Measurements from ENCODE around the gene TMEM169. TPM values are rescaled to one million over a fixed set of nuclear protein-coding genes. Genes with fewer than 3 reads are reported as not detected.

The TMEM169 gene
- polyA plus RNA-seq, 1 experiment: 0.16 TPM

DNA sequence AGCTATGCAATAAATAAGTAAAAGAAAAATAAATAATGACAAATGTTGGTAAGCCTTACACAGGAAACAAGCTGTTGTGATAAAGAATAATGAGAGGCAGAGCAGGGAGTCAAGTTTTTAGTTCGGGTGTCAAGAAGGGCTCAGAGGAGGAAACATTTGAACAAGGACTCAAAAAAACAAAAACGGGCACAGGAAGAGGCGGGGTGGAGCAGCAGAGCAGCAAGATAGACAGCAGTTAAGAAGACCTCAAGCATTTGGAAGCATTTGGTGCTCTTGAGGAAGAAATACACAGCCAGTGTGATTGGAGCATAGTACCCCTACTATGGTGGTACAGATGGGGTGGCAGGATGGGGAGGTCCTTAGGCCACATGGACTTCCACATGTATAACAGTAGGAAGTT, 2.8 kb downstream of the TMEM169 start:
- Histone ChIP-seq H3K27me3 (ENCODE audit: control insufficient read depth, insufficient read depth, low read length) (no peaks in the 10 kb centered on the region), H3K27ac (ENCODE audit: low read depth, low read length) (no peak overlapping the region), H3K4me3 (ENCODE audit: low read depth, low read length) (no peak overlapping the region), H3K9me3 (ENCODE audit: control insufficient read depth, insufficient read depth, low read length) (no peaks in the 10 kb centered on the region; the same call in 1 of the 2 replicates)
- ChIA-PET CTCF (interaction anchor here (1.2 kb wide), 1 partner anchor 62 kb away, joined by 3 read pairs; no protein-coding TSS in a partner anchor), POLR2A (no interaction called here)
- no peak for DNase-seq (ENCODE audit: low read depth, low spot score)
- TF ChIP-seq, protein P1, sequence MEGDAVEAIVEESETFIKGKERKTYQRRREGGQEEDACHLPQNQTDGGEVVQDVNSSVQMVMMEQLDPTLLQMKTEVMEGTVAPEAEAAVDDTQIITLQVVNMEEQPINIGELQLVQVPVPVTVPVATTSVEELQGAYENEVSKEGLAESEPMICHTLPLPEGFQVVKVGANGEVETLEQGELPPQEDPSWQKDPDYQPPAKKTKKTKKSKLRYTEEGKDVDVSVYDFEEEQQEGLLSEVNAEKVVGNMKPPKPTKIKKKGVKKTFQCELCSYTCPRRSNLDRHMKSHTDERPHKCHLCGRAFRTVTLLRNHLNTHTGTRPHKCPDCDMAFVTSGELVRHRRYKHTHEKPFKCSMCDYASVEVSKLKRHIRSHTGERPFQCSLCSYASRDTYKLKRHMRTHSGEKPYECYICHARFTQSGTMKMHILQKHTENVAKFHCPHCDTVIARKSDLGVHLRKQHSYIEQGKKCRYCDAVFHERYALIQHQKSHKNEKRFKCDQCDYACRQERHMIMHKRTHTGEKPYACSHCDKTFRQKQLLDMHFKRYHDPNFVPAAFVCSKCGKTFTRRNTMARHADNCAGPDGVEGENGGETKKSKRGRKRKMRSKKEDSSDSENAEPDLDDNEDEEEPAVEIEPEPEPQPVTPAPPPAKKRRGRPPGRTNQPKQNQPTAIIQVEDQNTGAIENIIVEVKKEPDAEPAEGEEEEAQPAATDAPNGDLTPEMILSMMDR (IDR thresholded peaks at IDR 0.05; ENCODE audit: low read depth, low read length): no peak

DNA sequence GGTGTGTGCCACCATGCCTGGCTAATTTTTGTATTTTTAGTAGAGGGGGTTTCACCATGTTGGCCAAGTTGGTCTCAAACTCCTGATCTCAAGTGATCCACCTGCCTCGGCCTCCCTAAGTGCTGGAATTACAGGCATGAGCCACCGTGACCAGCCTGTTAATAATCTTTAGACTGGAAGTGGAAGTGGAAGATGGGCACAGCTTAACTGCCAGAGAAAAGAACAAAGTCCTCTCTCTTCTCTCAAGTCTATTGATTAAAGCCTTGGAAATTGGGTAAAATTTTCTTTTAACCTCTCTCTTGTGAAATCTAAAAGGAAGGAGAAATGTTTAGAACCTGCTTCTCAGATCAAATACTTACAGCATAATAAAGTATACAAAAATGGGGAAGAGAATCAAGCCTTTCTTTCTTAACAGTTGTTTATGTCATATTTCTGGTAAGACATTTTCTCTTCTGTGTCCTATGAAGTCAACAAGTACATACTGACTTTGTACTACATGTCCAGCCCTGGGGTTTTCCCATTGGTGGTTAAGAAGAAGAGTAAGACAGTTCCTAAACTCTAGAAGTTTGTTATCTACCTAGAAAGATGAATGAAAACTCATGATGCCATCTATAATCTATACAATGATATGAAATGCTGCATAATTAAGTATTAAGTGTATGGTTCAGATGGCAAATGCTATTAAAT, 4.6 kb downstream of the TMEM169 start:
- TF ChIP-seq, protein P1 (IDR thresholded peaks at IDR 0.05; ENCODE audit: low read depth, low read length): no peak
- CTCF ChIA-PET: no interaction called here
- Histone ChIP-seq H3K4me3 (ENCODE audit: low read depth, low read length) (no peak overlapping the region), H3K27me3 (ENCODE audit: control insufficient read depth, insufficient read depth, low read length) (no peaks in the 10 kb centered on the region), H3K9me3 (ENCODE audit: control insufficient read depth, insufficient read depth, low read length) (no peaks in the 10 kb centered on the region; the same call in 1 of the 2 replicates), H3K27ac (ENCODE audit: low read depth, low read length) (no peak overlapping the region)
- no peak for DNase-seq (ENCODE audit: low read depth, low spot score)
- POLR2A ChIA-PET: no interaction called here

DNA sequence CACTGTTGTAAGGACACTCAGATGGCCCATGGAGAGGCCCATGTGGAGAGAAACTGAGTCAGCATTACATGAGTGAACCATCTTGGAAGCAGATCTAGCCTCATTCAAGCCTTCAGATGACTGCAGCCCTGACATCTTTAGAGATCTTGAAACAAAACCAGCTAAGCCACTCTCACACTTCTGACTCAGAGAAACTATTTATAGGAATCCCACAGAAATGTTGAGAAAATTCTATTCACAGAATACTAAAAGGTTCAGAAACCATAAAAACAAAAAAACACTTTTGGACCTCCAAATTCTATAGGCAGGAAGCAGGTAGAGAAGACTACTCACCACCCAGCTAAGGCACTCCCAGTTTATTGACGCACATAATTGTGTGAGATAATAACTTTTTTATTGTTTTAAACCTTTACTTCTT, 8.7 kb downstream of the TMEM169 start:
- TF ChIP-seq, protein P1 (IDR thresholded peaks at IDR 0.05; ENCODE audit: low read depth, low read length): no peak
- Histone ChIP-seq H3K4me3 (ENCODE audit: low read depth, low read length) (no peak overlapping the region), H3K9me3 (ENCODE audit: control insufficient read depth, insufficient read depth, low read length) (no peaks in the 10 kb centered on the region), H3K27me3 (ENCODE audit: control insufficient read depth, insufficient read depth, low read length) (peaks cover 3% of the 10 kb centered on the region), H3K27ac (ENCODE audit: low read depth, low read length) (no peak overlapping the region)
- ChIA-PET POLR2A (no interaction called here), CTCF (no interaction called here)
- no peak for DNase-seq (ENCODE audit: low read depth, low spot score)

DNA sequence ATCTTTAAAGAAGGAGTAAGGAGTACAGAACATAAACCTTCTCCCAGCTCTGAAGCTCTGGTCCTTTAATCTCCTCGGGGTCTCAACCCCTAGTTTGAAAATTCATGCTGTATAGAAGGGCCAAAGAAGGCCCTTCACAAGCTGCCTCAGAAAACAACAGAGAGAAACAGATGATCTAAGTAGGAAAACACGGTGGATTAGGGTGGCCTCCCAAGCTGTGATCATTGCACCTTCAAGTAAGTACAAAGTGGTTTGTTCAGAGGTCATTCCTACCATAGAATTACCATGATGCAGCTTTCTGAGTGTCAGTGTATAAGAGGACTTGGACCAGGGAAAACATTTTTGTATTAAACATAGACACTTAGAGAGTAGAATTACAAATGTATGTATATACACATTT, 10.9 kb downstream of the TMEM169 start:
- no peak overlapping the region for H3K27ac ChIP-seq (ENCODE audit: low read depth, low read length)
- peaks cover 5% of the 10 kb centered on the region for H3K27me3 ChIP-seq (ENCODE audit: control insufficient read depth, insufficient read depth, low read length)
- H3K9me3 ChIP-seq (ENCODE audit: control insufficient read depth, insufficient read depth, low read length): no peaks in the 10 kb centered on the region
- no peak for DNase-seq (ENCODE audit: low read depth, low spot score)
- ChIA-PET CTCF (interaction anchor here (0.5 kb wide), 1 partner anchor 950 kb away, joined by 10 read pairs; no protein-coding TSS in a partner anchor), POLR2A (no interaction called here)
- H3K4me3 ChIP-seq (ENCODE audit: low read depth, low read length): no peak overlapping the region
- TF ChIP-seq, protein P1 (IDR thresholded peaks at IDR 0.05; ENCODE audit: low read depth, low read length): no peak

DNA sequence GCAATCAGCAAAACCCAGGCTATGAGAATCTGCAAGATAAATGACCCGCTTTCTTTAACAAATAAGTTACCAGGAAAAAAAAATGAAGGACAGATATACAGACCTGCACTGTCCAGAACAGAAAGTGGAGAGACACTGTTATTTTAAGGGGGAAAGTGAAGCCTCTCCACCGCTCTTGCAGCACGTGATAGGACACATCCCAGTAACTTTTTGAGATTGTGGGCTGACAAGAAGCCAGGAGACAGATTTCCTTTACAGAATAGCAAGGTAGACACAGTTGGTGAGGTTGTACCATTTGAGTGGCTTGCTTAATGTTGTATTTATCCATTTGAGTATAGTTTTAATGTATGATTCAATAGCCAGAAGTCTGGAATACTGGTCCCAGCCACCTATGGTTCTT, 13.0 kb downstream of the TMEM169 start:
- DNase-seq (ENCODE audit: low read depth, low spot score): no peak
- TF ChIP-seq, protein P1 (IDR thresholded peaks at IDR 0.05; ENCODE audit: low read depth, low read length): no peak
- no peak overlapping the region for H3K27ac ChIP-seq (ENCODE audit: low read depth, low read length)
- H3K27me3 ChIP-seq (ENCODE audit: control insufficient read depth, insufficient read depth, low read length): peaks cover 7% of the 10 kb centered on the region
- no peaks in the 10 kb centered on the region for H3K9me3 ChIP-seq (ENCODE audit: control insufficient read depth, insufficient read depth, low read length)
- CTCF ChIA-PET: interaction anchor here (1.0 kb wide), 1 partner anchor 16 kb away, joined by 3 read pairs; no protein-coding TSS in a partner anchor
- POLR2A ChIA-PET: no interaction called here
- H3K4me3 ChIP-seq (ENCODE audit: low read depth, low read length): no peak overlapping the region

Data from AG04450 (cell line).